ENCODE measurements around the gene RNU5B-1.

The RNU5B-1 gene

DNA sequence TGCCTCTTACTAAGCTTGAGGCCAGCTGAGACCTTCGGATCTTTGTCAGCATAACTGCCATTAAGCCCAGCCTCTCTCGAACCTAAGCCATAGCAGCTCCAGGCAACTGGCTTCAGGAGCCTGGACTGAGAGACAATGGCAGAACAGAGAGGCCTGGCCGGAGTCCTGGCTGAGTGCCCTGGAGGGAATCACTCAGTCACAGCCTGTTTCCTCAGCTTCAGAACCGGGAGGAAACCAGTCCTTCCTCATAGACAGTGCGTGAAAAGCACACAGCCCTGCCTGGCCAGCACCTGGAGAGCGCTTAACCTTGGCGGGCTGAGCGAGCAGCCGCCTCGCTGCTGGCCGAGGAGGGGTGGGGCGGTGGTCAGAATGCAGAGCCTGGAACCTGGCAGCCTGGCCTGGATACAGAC, 21.6 kb downstream of the RNU5B-1 start:
- DNase-seq (ENCODE audit: insufficient read length, low spot score) (no peak), FAIRE-seq (no peak)

GRCh38 chr15:65326818-65327217, 22.3 kb downstream of the RNU5B-1 start:
- no peak for FAIRE-seq
- no peak for DNase-seq (ENCODE audit: insufficient read length, low spot score)

DNA sequence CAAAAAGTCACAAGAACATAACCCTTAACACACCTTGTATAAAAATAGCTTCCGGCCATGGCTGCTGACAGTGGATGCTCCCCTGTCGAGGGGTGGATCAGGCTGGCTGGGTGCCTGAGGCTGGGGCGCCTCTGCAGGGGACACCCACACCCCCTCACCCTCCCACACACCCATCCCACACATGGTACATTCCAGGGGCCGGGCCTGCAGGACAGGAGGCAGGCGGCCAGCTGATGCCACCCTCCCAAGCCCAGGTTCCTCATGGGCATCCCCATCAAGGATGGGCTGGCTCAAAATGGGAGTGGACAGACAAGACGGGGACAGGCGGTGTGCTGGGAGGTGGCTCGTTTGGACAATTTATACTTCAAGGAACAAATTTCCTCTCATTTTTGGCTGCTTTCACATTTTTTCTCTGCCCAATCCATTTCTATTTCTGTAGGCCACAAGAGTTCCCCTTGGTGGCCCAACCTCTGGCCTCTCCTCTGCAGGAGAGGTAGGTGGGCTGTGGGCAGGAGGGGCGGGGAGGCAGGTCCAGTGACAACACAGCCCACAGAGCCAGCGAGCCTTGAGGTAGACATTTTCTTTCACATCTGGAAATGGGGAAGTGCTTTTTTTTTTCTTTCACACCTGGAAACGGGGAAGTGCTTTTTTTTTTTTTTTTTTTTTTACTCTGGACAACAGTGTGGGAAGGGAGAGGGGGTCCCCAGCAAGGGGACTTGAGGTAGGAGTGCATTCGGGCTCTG, 23.3 kb downstream of the RNU5B-1 start:
- FAIRE-seq = no peak
- DNase-seq (ENCODE audit: insufficient read length, low spot score) = no peak

GRCh38 chr15:65328506-65329287, 24.2 kb downstream of the RNU5B-1 start:
- DNase-seq (ENCODE audit: insufficient read length, low spot score) (no peak), FAIRE-seq (no peak)

GRCh38 chr15:65329288-65329983, 25.0 kb downstream of the RNU5B-1 start:
- DNase-seq (ENCODE audit: insufficient read length, low spot score) (no peak), FAIRE-seq (no peak)

GRCh38 chr15:65329984-65330735, 25.7 kb downstream of the RNU5B-1 start:
- DNase-seq (ENCODE audit: insufficient read length, low spot score) (no peak), FAIRE-seq (no peak)

DNA sequence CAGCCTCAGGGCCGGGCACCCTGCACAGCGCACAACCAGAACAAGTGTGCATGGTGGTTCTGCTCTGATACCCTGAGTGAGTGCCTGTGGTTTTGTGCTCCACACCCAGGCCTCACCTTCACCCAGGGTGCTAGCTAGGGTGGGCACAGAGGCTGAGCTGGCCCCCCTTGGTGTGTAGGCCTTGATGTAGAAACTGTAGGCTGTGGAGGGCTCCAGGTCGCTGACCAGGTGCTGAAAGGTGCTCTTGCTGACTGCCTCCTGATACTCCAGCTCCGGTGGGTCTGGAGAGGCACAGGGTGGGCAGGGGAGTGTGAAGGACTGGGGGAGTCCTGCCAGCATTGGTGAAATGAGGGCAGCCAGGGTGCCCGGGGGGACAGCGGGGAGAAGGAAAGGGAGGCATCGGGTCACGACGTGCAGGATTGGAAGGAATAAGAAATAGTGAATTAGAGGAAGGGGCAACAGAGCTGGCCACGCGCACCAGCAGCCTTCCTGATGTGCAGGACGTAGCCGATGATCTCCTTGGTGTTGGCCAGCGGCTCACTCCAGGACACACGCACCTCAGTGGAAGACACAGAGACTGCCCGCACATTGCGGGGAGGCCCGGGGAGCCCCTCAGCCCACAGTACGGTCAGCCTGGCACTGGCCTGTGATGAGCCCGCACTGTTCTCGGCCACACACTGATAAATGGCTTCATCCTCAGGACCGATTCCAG, 26.6 kb downstream of the RNU5B-1 start:
- DNase-seq (ENCODE audit: insufficient read length, low spot score) = no peak
- no peak for FAIRE-seq

DNA sequence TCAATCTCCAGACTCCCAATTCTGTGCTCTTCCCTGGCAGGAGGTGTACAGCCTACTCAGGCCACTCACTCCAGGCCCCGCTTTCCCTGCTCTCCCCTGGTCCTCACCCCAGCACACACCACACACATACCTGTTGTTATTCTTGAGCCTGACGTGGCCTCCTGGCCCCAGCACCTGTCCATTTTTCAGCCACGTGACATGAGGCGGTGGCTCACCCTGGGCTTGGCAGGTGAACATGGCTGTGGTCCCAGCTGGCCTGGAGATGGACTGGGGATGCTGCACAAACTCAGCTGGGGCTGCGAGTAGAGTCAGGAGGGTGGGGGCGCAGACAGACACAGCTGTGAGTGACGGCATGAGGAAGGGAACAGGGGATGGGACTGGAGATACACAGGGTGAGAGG, 27.3 kb downstream of the RNU5B-1 start:
- no peak for DNase-seq (ENCODE audit: insufficient read length, low spot score)
- no peak for FAIRE-seq

DNA sequence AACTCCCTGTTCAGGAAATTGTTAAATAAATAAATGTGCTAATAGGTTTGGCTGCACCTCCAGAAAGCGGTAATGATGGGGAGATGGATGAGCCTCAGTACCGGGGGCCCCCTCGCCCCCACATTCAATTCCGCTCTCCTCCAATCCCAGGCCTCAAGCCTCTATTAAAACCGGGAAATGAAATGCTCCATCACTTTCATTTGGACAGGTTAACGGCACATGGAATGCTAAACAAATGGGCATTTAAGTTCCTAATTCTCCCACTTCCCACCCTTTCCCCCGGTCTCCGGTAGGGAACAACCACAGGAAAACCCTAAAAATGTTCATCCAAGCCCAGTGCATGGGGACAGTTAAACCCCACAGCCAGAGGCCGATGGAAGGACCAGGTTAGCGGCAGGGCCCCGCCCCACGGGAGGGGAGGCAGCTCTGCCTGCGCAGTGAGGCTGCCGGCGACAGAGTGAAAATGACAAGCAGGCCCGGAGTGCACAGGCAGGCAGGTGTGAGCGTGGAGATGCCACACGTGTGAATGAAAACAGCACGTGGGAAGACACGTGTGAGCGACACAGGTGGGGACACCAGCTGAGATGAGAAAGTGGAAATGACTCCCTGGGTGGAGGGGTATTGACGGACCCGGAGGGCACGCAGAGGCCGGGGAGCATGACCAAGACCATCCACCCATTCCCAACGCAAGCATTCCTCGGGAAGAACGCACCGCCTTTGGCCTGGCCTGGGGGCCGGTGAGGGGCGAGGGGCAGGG, 28.1 kb downstream of the RNU5B-1 start:
- FAIRE-seq = no peak

GRCh38 chr15:65333148-65333820, 28.8 kb downstream of the RNU5B-1 start:
- DNase-seq (ENCODE audit: insufficient read length, low spot score) = no peak
- FAIRE-seq = no peak

More for the DNA sequence above, 28.1 kb downstream of the RNU5B-1 start:
- no peak for DNase-seq (ENCODE audit: insufficient read length, low spot score)

- FAIRE-seq = no peak
- no peak for DNase-seq (ENCODE audit: insufficient read length, low spot score)
Measured at GRCh38 chr15:65333856-65334255, 29.4 kb downstream of the RNU5B-1 start.

- FAIRE-seq = no peak
- DNase-seq (ENCODE audit: insufficient read length, low spot score) = no peak
Measured at GRCh38 chr15:65334586-65335231, 30.2 kb downstream of the RNU5B-1 start.

DNA sequence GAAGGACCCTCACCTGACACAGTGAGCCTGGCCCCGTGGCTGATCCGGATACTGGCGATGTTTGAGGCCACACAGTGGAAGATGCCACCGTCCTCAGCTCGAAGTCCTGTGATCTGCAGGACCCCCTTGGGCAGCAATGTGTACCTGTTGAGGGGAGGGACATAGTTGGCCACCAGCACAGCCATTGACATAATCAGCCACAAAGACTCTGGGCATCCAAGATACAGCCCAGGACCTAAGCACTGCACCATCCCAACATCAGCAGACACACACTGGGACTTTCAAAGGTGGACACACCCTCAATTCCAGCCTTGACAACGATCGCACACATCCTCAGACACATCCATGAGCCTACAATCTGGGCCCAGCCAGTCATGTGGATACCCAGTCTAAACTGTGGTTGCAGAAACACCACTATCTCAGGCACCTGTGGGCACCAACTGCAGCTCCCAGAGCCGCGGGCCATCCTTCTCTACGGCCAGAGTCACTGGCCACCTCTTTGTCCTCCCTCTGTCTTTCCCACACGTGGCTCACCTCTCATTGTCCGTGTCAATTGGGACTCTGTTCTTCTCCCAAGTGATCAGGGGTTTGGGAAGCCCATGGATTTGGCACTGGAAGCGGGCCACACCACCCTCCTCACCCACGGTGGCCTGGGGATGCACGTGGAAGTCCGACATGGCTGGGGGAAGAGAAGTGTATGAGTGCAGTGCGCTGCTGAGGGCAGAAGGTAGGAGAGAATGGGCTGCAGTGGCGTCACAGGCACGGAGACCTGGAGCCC, 31.0 kb downstream of the RNU5B-1 start:
- FAIRE-seq (no peak), DNase-seq (ENCODE audit: insufficient read length, low spot score) (no peak)

DNA sequence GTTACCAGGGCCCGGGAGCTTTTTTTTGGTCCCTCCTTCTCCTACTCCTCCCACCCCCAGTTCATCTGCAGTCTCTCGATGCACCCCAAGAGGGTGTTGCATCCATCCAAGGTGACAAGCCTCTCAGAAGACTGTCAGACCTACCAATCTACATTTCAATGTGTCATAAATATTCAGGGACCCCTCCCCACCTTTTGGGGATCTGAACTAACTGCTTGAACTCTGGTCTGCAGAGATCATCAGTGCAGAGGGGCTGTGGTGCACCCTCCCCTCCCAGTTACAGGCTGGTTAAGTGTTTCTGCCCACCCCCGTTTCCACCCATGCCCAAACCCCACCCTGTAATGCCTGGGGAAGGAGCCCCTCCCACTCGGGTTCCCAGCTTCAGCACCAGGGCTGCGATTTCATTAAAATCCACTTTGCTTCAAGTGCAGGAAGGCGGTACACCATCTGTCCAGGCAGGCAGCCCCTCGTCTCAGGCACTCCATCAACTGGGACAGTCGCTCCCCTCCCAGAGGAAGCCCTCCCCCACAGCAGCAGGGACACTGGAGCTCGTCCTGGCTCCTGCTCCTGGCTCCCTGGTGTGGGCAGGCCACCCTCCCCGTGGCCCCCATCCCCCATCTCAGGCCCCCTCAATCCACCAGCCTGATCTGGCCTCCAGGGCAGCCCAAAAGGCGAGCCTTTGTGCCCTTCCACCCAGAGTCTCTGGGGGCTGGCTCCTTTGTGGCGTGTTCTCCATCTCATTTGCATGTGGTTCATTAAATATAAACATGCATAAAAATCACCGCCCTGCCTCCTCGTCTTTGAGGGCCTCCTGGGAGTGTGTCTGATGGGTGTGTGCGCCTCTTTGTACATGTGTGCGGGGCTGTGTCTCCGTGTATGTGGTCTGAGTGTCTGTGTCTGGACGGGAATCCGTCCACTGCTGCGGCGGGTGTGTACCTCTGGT, 32.3 kb downstream of the RNU5B-1 start:
- no peak for FAIRE-seq
- DNase-seq (ENCODE audit: insufficient read length, low spot score) = no peak

GRCh38 chr15:65337436-65338070, 33.1 kb downstream of the RNU5B-1 start:
- FAIRE-seq (no peak), DNase-seq (ENCODE audit: insufficient read length, low spot score) (no peak)

DNA sequence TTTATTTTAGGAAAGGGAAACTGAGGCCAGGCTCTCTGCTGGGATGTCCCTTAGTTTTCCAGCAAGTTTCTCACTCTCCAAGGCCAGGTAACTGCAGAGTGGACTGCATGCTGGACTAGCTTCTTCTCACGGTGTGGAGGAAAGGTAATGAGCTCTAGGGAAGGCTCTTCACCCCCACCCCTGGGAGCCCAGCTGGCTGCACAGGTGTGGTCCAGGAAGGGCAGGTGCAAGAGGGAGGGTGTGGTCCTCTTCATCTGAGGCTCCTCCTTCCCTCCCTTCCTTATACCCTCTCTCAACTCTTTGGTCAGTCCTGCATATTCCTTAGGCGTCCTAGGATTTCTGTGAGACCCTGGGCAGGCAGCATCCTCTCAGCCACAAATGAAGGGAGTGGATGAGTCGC, 33.9 kb downstream of the RNU5B-1 start:
- DNase-seq (ENCODE audit: insufficient read length, low spot score) (no peak), FAIRE-seq (no peak)

Data from HTR-8/SVneo (cell line).